Measurements from ENCODE around the gene POU2F2. TPM values are rescaled to one million over a fixed set of nuclear protein-coding genes. Genes with fewer than 3 reads are reported as not detected.

POU2F2 gene
- total RNA-seq, 2 experiments from 2014 or later, result 33.5 to 59.5 TPM

DNA sequence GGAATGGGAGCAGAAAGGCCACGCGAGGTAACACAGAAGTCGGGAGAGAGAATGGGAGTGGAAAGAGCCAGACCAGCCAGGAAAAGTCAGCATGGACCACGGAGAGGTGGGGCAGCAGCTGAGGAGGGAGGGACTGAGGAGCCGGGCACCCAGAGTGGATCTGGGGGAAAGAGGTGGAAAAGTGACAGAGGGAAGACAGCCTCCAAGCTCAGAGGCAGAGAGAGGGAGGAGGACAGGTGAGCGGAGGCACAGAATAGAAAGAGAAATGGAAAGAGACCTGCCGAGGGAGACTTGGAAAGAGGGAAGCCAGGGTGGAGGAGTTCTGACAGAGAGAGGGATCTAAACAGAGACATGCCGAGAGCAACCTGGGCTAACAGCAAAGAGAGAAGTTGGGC is 63.9 kb downstream of the POU2F2 start:
- no peak for TF ChIP-seq EZH2phosphoT487 (IDR thresholded peaks at IDR 0.05; ENCODE audit: borderline replicate concordance, low read depth, low read length)
- TF ChIP-seq, protein P1, sequence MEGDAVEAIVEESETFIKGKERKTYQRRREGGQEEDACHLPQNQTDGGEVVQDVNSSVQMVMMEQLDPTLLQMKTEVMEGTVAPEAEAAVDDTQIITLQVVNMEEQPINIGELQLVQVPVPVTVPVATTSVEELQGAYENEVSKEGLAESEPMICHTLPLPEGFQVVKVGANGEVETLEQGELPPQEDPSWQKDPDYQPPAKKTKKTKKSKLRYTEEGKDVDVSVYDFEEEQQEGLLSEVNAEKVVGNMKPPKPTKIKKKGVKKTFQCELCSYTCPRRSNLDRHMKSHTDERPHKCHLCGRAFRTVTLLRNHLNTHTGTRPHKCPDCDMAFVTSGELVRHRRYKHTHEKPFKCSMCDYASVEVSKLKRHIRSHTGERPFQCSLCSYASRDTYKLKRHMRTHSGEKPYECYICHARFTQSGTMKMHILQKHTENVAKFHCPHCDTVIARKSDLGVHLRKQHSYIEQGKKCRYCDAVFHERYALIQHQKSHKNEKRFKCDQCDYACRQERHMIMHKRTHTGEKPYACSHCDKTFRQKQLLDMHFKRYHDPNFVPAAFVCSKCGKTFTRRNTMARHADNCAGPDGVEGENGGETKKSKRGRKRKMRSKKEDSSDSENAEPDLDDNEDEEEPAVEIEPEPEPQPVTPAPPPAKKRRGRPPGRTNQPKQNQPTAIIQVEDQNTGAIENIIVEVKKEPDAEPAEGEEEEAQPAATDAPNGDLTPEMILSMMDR (conservative IDR thresholded peaks at IDR 0.05; ENCODE audit: low read length), result no peak
- Histone ChIP-seq H3K4me3 (ENCODE audit: low read depth, low read length, poor library complexity, severe bottlenecking) (no peak overlapping the region), H3K27ac (ENCODE audit: low read depth, low read length, poor library complexity, severe bottlenecking) (no peak overlapping the region), H3K4me1 (ENCODE audit: insufficient read depth, low read length, poor library complexity, severe bottlenecking) (no peaks in the 10 kb centered on the region), H3K9me3 (ENCODE audit: low read length) (no peaks in the 10 kb centered on the region), H3K79me2 (ENCODE audit: insufficient read depth, low read depth, low read length) (no peaks in the 10 kb centered on the region), H4K20me1 (ENCODE audit: insufficient read depth, low read length) (no peaks in the 10 kb centered on the region), H3K9me2 (ENCODE audit: insufficient read depth, low read length) (no peaks in the 10 kb centered on the region), H3K4me2 (ENCODE audit: low read length) (no peak overlapping the region), H2AFZ (ENCODE audit: low read length) (no peak overlapping the region), H3K36me3 (ENCODE audit: insufficient read depth, low read length) (no peaks in the 10 kb centered on the region)
- DNase-seq (ENCODE audit: low spot score), result no peak
- ChIA-PET CTCF (ENCODE audit: unreplicated experiment) (no interaction called here), POLR2A (no interaction called here)
- intact Hi-C loops (cut with micrococcal nuclease; ENCODE audit: unreplicated experiment), result no loop called here
- BruUV-seq (replicated peaks), result no TSS peak

GRCh38 chr19:42067315-42067888 is 64.8 kb downstream of the POU2F2 start:
- POLR2A ChIA-PET, result no interaction called here
- TF ChIP-seq EZH2phosphoT487 (IDR thresholded peaks at IDR 0.05; ENCODE audit: borderline replicate concordance, low read depth, low read length), result no peak
- TF ChIP-seq, protein P1 (conservative IDR thresholded peaks at IDR 0.05; ENCODE audit: low read length), result no peak
- intact Hi-C loops (cut with micrococcal nuclease; ENCODE audit: unreplicated experiment), result no loop called here

DNA sequence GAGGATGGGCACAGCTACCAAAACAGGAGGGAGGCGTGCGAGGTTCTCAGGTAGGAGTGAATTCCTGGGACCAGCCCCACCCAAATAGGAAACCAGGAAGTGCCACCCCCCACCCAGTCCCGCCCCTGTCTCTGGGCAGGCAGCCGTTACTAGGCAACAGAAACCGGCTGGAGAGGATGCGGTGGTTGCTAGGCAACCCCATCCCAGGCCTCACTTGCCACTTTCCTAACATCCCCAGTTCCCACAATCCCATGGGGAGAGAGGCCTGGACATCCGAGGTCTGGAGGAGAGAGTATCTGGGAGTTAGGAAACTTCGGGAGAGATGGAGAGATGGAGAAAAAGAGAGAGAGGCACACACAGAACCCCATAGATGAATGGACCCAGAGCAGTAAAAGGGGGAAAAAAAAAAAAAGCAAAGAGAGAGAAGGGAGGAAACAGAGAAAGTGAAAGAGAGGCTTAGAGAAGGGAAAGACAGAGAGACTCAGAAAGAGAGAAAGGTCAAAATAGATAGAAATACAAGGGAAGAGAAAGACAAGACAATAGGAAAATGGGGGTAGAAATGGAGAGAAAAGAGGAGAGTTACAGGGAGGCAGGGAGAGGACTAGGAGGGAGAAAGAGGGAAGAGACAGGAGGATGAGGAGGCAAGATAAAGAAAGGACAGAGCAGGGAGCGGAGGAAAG is 66.0 kb downstream of the POU2F2 start:
- Histone ChIP-seq H3K4me1 (ENCODE audit: insufficient read depth, low read length, poor library complexity, severe bottlenecking) (no peaks in the 10 kb centered on the region), H3K9me2 (ENCODE audit: insufficient read depth, low read length) (no peaks in the 10 kb centered on the region), H3K9me3 (ENCODE audit: low read length) (no peaks in the 10 kb centered on the region), H3K27ac (ENCODE audit: low read depth, low read length, poor library complexity, severe bottlenecking) (no peak overlapping the region), H3K4me3 (ENCODE audit: low read depth, low read length, poor library complexity, severe bottlenecking) (no peak overlapping the region), H3K4me2 (ENCODE audit: low read length) (no peak overlapping the region), H2AFZ (ENCODE audit: low read length) (no peak overlapping the region), H3K79me2 (ENCODE audit: insufficient read depth, low read depth, low read length) (no peaks in the 10 kb centered on the region), H3K36me3 (ENCODE audit: insufficient read depth, low read length) (no peaks in the 10 kb centered on the region), H4K20me1 (ENCODE audit: insufficient read depth, low read length) (no peaks in the 10 kb centered on the region)
- CTCF ChIA-PET (ENCODE audit: unreplicated experiment), result no interaction called here
- BruUV-seq (replicated peaks), result no TSS peak
- POLR2A ChIA-PET, result no interaction called here
- no peak for DNase-seq (ENCODE audit: low spot score)
- TF ChIP-seq, protein P1 (conservative IDR thresholded peaks at IDR 0.05; ENCODE audit: low read length), result no peak
- TF ChIP-seq EZH2phosphoT487 (IDR thresholded peaks at IDR 0.05; ENCODE audit: borderline replicate concordance, low read depth, low read length), result no peak
- intact Hi-C loops (cut with micrococcal nuclease; ENCODE audit: unreplicated experiment), result no loop called here

More at GRCh38 chr19:42067315-42067888, 64.8 kb downstream of the POU2F2 start:
- no peak for DNase-seq (ENCODE audit: low spot score)
- BruUV-seq (replicated peaks), result no TSS peak
- no peaks in the 10 kb centered on the region for H3K9me3 ChIP-seq (ENCODE audit: low read length)
- H3K27ac ChIP-seq (ENCODE audit: low read depth, low read length, poor library complexity, severe bottlenecking), result no peak overlapping the region
- H3K79me2 ChIP-seq (ENCODE audit: insufficient read depth, low read depth, low read length), result no peaks in the 10 kb centered on the region
- CTCF ChIA-PET (ENCODE audit: unreplicated experiment), result no interaction called here
- no peaks in the 10 kb centered on the region for H3K4me1 ChIP-seq (ENCODE audit: insufficient read depth, low read length, poor library complexity, severe bottlenecking)
- no peak overlapping the region for H2AFZ ChIP-seq (ENCODE audit: low read length)
- no peaks in the 10 kb centered on the region for H4K20me1 ChIP-seq (ENCODE audit: insufficient read depth, low read length)
- H3K4me2 ChIP-seq (ENCODE audit: low read length), result no peak overlapping the region
- no peaks in the 10 kb centered on the region for H3K9me2 ChIP-seq (ENCODE audit: insufficient read depth, low read length)
- no peak overlapping the region for H3K4me3 ChIP-seq (ENCODE audit: low read depth, low read length, poor library complexity, severe bottlenecking)
- H3K36me3 ChIP-seq (ENCODE audit: insufficient read depth, low read length), result no peaks in the 10 kb centered on the region

Data from OCI-LY7 (cell line).